Caco-2 (cell line): Measurements from ENCODE around the gene GSDME. TPM values are rescaled to one million over a fixed set of nuclear protein-coding genes. Genes with fewer than 3 reads are reported as not detected.
A peak's percentile ranks its signal among the peaks of the same experiment; 100 is the strongest.
"Not testable (repeated sequence)": the region's sequence is repeated elsewhere in the genome, so short reads cannot be mapped to it uniquely, and the experiment has no call there.

Experiments
- BruUV-seq: library from RNA; stranded (reverse); fragments of 400-500 nt; replicated peaks from 2 replicates; lab custom pipeline; 2021; lab: Mats Ljungman, UMichigan
- CTCF ChIA-PET: fragments of 300-600 bp; sonication (Branson Sonifier 250); formaldehyde crosslinking; loops from one replicate; lab custom pipeline; 2022; ENCODE audit warnings: antibody characterized with exemption; lab: Charles Lee
- POLR2A ChIA-PET: fragments of 300-600 bp; sonication (Branson Sonifier 250); formaldehyde crosslinking; loops from one replicate; lab custom pipeline; 2022; ENCODE audit warnings: antibody characterized with exemption; lab: Charles Lee
- DNase-seq, 2 experiments: peaks; one replicate each; pipeline versions ENCODE4 v3.0.0 to v3.0.0-alpha.2; 2020 to 2022
- H3K27me3 ChIP-seq: replicated peaks from 2 replicates; pipeline ENCODE4 v1.6.0; 2011; ENCODE audit warnings: low read length; ENCODE audit not compliant: control insufficient read depth, insufficient read depth
- H3K36me3 ChIP-seq: 2 replicates; pipeline ENCODE4 v1.5.1; 2011; ENCODE audit warnings: low read length; ENCODE audit not compliant: control insufficient read depth, insufficient read depth
- H3K4me1 ChIP-seq: fragments of 250-450 bp; sonication (Bioruptor Pico); 2 replicates; pipeline ENCODE4 v1.5.1; 2020; ENCODE audit warnings: mild to moderate bottlenecking
- H3K4me3 ChIP-seq: 2 replicates; pipeline ENCODE4 v1.5.1; 2011; ENCODE audit warnings: low read depth, mild to moderate bottlenecking, control low read depth, low read length
- H3K9me3 ChIP-seq: fragments of 250-450 bp; sonication (Bioruptor Pico); 2 replicates; pipeline ENCODE4 v1.5.1; 2020; ENCODE audit warnings: mild to moderate bottlenecking, moderate library complexity
- H3K27ac Mint-ChIP-seq: one replicate; pipeline ENCODE4 v1.8.0; 2022; ENCODE audit warnings: mixed read lengths; ENCODE audit not compliant: unreplicated experiment
- H3K27me3 Mint-ChIP-seq: one replicate; pipeline ENCODE4 v1.8.0; 2022; ENCODE audit warnings: mixed read lengths; ENCODE audit not compliant: insufficient read depth, unreplicated experiment
- H3K36me3 Mint-ChIP-seq: one replicate; pipeline ENCODE4 v1.8.0; 2022; ENCODE audit warnings: mild to moderate bottlenecking, mixed read lengths; ENCODE audit not compliant: insufficient read depth, unreplicated experiment
- H3K4me1 Mint-ChIP-seq: one replicate; pipeline ENCODE4 v1.8.0; 2022; ENCODE audit warnings: low read depth, mixed read lengths; ENCODE audit not compliant: unreplicated experiment
- H3K4me3 Mint-ChIP-seq: one replicate; pipeline ENCODE4 v1.8.0; 2022; ENCODE audit warnings: mild to moderate bottlenecking, moderate library complexity, mixed read lengths; ENCODE audit not compliant: unreplicated experiment
- H3K9me3 Mint-ChIP-seq: one replicate; pipeline ENCODE4 v1.8.0; 2022; ENCODE audit warnings: mixed read lengths; ENCODE audit not compliant: unreplicated experiment
- CTCF ChIP-seq, 2 experiments: fragments of 200-600 bp in 1 of 2; IDR thresholded peaks; 1 replicate in 1 of 2; 2 replicates in 1 of 2; pipeline versions ENCODE4 v1.5.1 to v1.8.0; 2011 to 2022; ENCODE audit warnings: antibody characterized with exemption in 1 of 2, control low read depth in 1 of 2, inconsistent platforms in 1 of 2, low read depth in 1 of 2, low read length in 1 of 2, mild to moderate bottlenecking in 1 of 2, moderate library complexity in 1 of 2; ENCODE audit not compliant: insufficient read depth in 1 of 2, severe bottlenecking in 1 of 2, unreplicated experiment in 1 of 2
- intact Hi-C: fragments of 100-400 bp; cut with micrococcal nuclease; formaldehyde crosslinking; loops from one replicate; pipeline ENCODE4 v1.10.0; 2022; ENCODE audit not compliant: unreplicated experiment
- total RNA-seq: library from RNA; stranded (reverse); gene quantifications from 2 replicates; pipeline ENCODE4 v1.2.3, GENCODE V29; 2022

GSDME gene
- total RNA-seq, 1 experiment from 2014 or later = 35.2 TPM

DNA sequence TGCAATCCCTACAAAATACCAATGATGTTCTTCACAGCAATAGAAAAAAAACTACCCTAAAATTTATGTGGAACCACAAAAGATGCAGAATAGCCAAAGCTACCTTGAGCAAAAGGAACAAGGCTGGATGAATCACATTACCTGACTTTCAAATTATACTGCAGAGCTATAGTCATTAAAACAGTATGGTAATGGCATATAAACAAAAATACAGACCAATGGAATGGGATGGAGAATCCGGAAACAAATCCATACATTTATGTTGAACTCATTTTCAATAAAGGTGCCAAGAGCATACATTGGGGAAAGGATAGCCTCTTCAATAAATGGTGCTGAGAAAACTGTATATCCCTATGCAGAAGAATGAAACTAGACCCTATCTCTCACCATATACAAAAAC, 18.7 kb downstream of the GSDME start:
- intact Hi-C loops = no loop called here
- H3K4me1 ChIP-seq = peaks cover 58% of the 10 kb centered on the region
- Mint-ChIP-seq H3K27ac (no peak overlapping the region), H3K36me3 (peaks cover 27% of the 10 kb centered on the region), H3K27me3 (no peaks in the 10 kb centered on the region), H3K4me1 (peaks cover 60% of the 10 kb centered on the region), H3K9me3 (peaks cover 11% of the 10 kb centered on the region), H3K4me3 (no peak overlapping the region)
- DNase-seq = no peak
- H3K9me3 ChIP-seq = peaks cover 9% of the 10 kb centered on the region
- ChIA-PET CTCF (no interaction called here), POLR2A (interaction anchor here (0.6 kb wide), 1 partner anchor 164 kb away, joined by 3 read pairs; no protein-coding TSS in a partner anchor)
- H3K36me3 ChIP-seq = no peaks in the 10 kb centered on the region
- no peak overlapping the region for H3K4me3 ChIP-seq
- TF ChIP-seq CTCF (IDR thresholded peaks at IDR 0.05; ENCODE audit: insufficient read depth in 1 of 2, low read depth in 1 of 2, low read length in 1 of 2, severe bottlenecking in 1 of 2, unreplicated experiment in 1 of 2) = no peak
- H3K27me3 ChIP-seq = no peaks in the 10 kb centered on the region
- no TSS peak for BruUV-seq

- ChIA-PET CTCF (no interaction called here), POLR2A (no interaction called here)
- Mint-ChIP-seq H3K4me1 (peaks cover 56% of the 10 kb centered on the region), H3K4me3 (no peak overlapping the region), H3K36me3 (peaks cover 24% of the 10 kb centered on the region), H3K9me3 (peaks cover 11% of the 10 kb centered on the region), H3K27me3 (no peaks in the 10 kb centered on the region), H3K27ac (no peak overlapping the region)
- DNase-seq = no peak
- peaks cover 9% of the 10 kb centered on the region for H3K9me3 ChIP-seq
- intact Hi-C loops = no loop called here
- TF ChIP-seq CTCF (IDR thresholded peaks at IDR 0.05; ENCODE audit: insufficient read depth in 1 of 2, low read depth in 1 of 2, low read length in 1 of 2, severe bottlenecking in 1 of 2, unreplicated experiment in 1 of 2) = no peak
- no peaks in the 10 kb centered on the region for H3K36me3 ChIP-seq
- BruUV-seq = no TSS peak
- H3K4me1 ChIP-seq = peaks cover 58% of the 10 kb centered on the region
- H3K27me3 ChIP-seq = no peaks in the 10 kb centered on the region
- H3K4me3 ChIP-seq = no peak overlapping the region
Measured at GRCh38 chr7:24737281-24737680, 20.0 kb downstream of the GSDME start.

DNA sequence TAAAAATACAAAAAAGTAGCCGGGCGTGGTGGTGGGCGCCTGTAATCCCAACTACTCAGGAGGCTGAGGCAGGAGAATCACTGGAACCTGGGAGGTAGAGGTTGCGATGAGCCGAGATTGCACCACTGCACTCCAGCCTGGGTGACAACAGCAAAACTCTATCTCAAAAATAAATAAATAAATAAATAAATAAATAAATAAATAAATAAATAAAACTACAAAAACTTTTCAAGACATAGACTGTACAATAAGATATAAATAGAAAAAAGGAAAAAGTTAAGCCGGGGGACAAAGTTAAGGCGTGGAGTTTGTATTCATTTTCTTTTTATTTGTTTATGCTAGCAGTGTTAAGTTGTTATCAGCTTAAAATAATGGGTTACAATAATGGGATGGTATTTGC, 21.7 kb downstream of the GSDME start:
- peaks cover 19% of the 10 kb centered on the region for H3K36me3 Mint-ChIP-seq
- H3K4me3 Mint-ChIP-seq, H3K27ac Mint-ChIP-seq, BruUV-seq, H3K27me3 ChIP-seq, intact Hi-C loops, H3K36me3 ChIP-seq, POLR2A ChIA-PET, H3K4me3 ChIP-seq, DNase-seq, H3K9me3 ChIP-seq, H3K27me3 Mint-ChIP-seq: not testable (repeated sequence)
- H3K4me1 ChIP-seq = peaks cover 41% of the 10 kb centered on the region
- peaks cover 11% of the 10 kb centered on the region for H3K9me3 Mint-ChIP-seq
- H3K4me1 Mint-ChIP-seq = peaks cover 42% of the 10 kb centered on the region
- CTCF ChIA-PET = interaction anchor here (0.6 kb wide), 1 partner anchor 1404 kb away, joined by 4 read pairs; no protein-coding TSS in a partner anchor

- peaks cover 9% of the 10 kb centered on the region for H3K9me3 ChIP-seq
- no peak overlapping the region for H3K4me3 Mint-ChIP-seq
- ChIA-PET POLR2A (no interaction called here), CTCF (no interaction called here)
- peaks cover 9% of the 10 kb centered on the region for H3K9me3 Mint-ChIP-seq
- intact Hi-C loops = no loop called here
- BruUV-seq = no TSS peak
- no peak overlapping the region for H3K4me3 ChIP-seq
- H3K4me1 ChIP-seq = peaks cover 34% of the 10 kb centered on the region
- H3K27me3 Mint-ChIP-seq = no peaks in the 10 kb centered on the region
- peaks cover 32% of the 10 kb centered on the region for H3K4me1 Mint-ChIP-seq
- DNase-seq = no peak
- H3K36me3 Mint-ChIP-seq = peaks cover 15% of the 10 kb centered on the region
- TF ChIP-seq CTCF (IDR thresholded peaks at IDR 0.05; ENCODE audit: insufficient read depth in 1 of 2, low read depth in 1 of 2, low read length in 1 of 2, severe bottlenecking in 1 of 2, unreplicated experiment in 1 of 2) = no peak
- H3K27ac Mint-ChIP-seq = peak overlapping the region; percentile 74
- no peaks in the 10 kb centered on the region for H3K27me3 ChIP-seq
- H3K36me3 ChIP-seq = no peaks in the 10 kb centered on the region
Measured at GRCh38 chr7:24734306-24734705, 23.0 kb downstream of the GSDME start.
